ENCODE results near the gene KMT2E. TPM values are rescaled to one million over a fixed set of nuclear protein-coding genes. Genes with fewer than 3 reads are reported as not detected.
"Not testable (repeated sequence)": the region's sequence is repeated elsewhere in the genome, so short reads cannot be mapped to it uniquely, and the experiment has no call there.

Gene KMT2E
- total RNA-seq, 1 donor from 2014 or later, result 85.6 TPM

GRCh38 chr7:105026750-105027149, 12.7 kb downstream of the KMT2E start:
- DNase-seq (ENCODE audit: low read depth in 2 of 2), result no peak

- DNase-seq (ENCODE audit: low read depth in 2 of 2), result peak in 1 of 2 donors; percentile 25
Measured at GRCh38 chr7:105027176-105027853, 13.3 kb downstream of the KMT2E start.

GRCh38 chr7:105028004-105028403, 14.0 kb downstream of the KMT2E start:
- no peak for DNase-seq (ENCODE audit: low read depth in 2 of 2)

GRCh38 chr7:105028941-105029340, 14.9 kb downstream of the KMT2E start:
- DNase-seq (ENCODE audit: low read depth in 2 of 2), result not testable (repeated sequence)

GRCh38 chr7:105030447-105030846, 16.4 kb downstream of the KMT2E start:
- no peak for DNase-seq (ENCODE audit: low read depth in 2 of 2)

- DNase-seq (ENCODE audit: low read depth in 2 of 2), result no peak
Measured at GRCh38 chr7:105032553-105033214, 18.7 kb downstream of the KMT2E start.

- DNase-seq (ENCODE audit: low read depth in 2 of 2), result no peak
Measured at GRCh38 chr7:105035349-105035748, 21.3 kb downstream of the KMT2E start.

GRCh38 chr7:105036217-105037168, 22.5 kb downstream of the KMT2E start:
- DNase-seq (ENCODE audit: low read depth in 2 of 2), result no peak

GRCh38 chr7:105037319-105037718, 23.3 kb downstream of the KMT2E start:
- DNase-seq (ENCODE audit: low read depth in 2 of 2), result no peak

GRCh38 chr7:105044449-105045070, 30.6 kb downstream of the KMT2E start:
- DNase-seq (ENCODE audit: low read depth in 2 of 2), result no peak

GRCh38 chr7:105046414-105046813, 32.4 kb downstream of the KMT2E start:
- DNase-seq (ENCODE audit: low read depth in 2 of 2), result no peak

- no peak for DNase-seq (ENCODE audit: low read depth in 2 of 2)
Measured at GRCh38 chr7:105047932-105048331, 33.9 kb downstream of the KMT2E start.

- no peak for DNase-seq (ENCODE audit: low read depth in 2 of 2)
Measured at GRCh38 chr7:105050493-105050892, 36.5 kb downstream of the KMT2E start.

- DNase-seq (ENCODE audit: low read depth in 2 of 2), result not testable (repeated sequence)
Measured at GRCh38 chr7:105050899-105051298, 36.9 kb downstream of the KMT2E start.

GRCh38 chr7:105055084-105055483, 41.1 kb downstream of the KMT2E start:
- DNase-seq (ENCODE audit: low read depth in 2 of 2), result no peak

GRCh38 chr7:105055621-105056020, 41.6 kb downstream of the KMT2E start:
- DNase-seq (ENCODE audit: low read depth in 2 of 2), result no peak

GRCh38 chr7:105057472-105057871, 43.5 kb downstream of the KMT2E start:
- DNase-seq (ENCODE audit: low read depth in 2 of 2), result no peak

GRCh38 chr7:105060437-105060836, 46.4 kb downstream of the KMT2E start:
- DNase-seq (ENCODE audit: low read depth in 2 of 2), result no peak

GRCh38 chr7:105060923-105061322, 46.9 kb downstream of the KMT2E start:
- no peak for DNase-seq (ENCODE audit: low read depth in 2 of 2)

GRCh38 chr7:105065104-105065503, 51.1 kb downstream of the KMT2E start:
- DNase-seq (ENCODE audit: low read depth in 2 of 2), result no peak

- no peak for DNase-seq (ENCODE audit: low read depth in 2 of 2)
Measured at GRCh38 chr7:105067691-105068090, 53.7 kb downstream of the KMT2E start.

- no peak for DNase-seq (ENCODE audit: low read depth in 2 of 2)
Measured at GRCh38 chr7:105068886-105069285, 54.9 kb downstream of the KMT2E start.

Data from dermis microvascular lymphatic vessel endothelial cell (primary cell).